Naive thymus-derived CD4-positive, alpha-beta T cell (primary cell): Measurements from ENCODE around the gene SLC22A23. TPM values are rescaled to one million over a fixed set of nuclear protein-coding genes. Genes with fewer than 3 reads are reported as not detected.
A peak's percentile ranks its signal among the peaks of the same experiment; 100 is the strongest.

Experiments used
- ATAC-seq: fragments of 150-1000 bp; cut with Tn5 transposase; 2 replicates; pipeline ENCODE4 v1.10.0; 2021; ENCODE audit warnings: mild to moderate bottlenecking, moderate library complexity
- CTCF ChIA-PET: fragments of 350-600 bp; sonication (Branson Sonifier 250); formaldehyde crosslinking; loops from one replicate; lab custom pipeline; 2021; ENCODE audit warnings: antibody characterized with exemption; lab: Charles Lee
- POLR2A ChIA-PET: fragments of 350-600 bp; sonication (Branson Sonifier 250); formaldehyde crosslinking; loops from one replicate; lab custom pipeline; 2021; ENCODE audit warnings: antibody characterized with exemption, inconsistent platforms; lab: Charles Lee
- DNase-seq, 9 donors: peaks; one replicate each; pipeline versions ENCODE4 v3.0.0 to v3.0.0-alpha.2; 2020 to 2022; ENCODE audit warnings: mixed read lengths in 1 of 9
- H3K27ac ChIP-seq: one replicate; pipeline ENCODE4 v1.7.0; 2013; ENCODE audit warnings: mild to moderate bottlenecking, low read depth, low read length, moderate library complexity
- H3K27me3 ChIP-seq, 2 donors: one replicate each; pipeline ENCODE4 v1.7.0; 2013; ENCODE audit warnings: low read length in 2 of 2, mild to moderate bottlenecking in 2 of 2, moderate library complexity in 2 of 2; ENCODE audit not compliant: control insufficient read depth in 2 of 2, insufficient read depth in 2 of 2
- H3K36me3 ChIP-seq, 3 experiments: 1 replicate in 2 of 3; 2 replicates in 1 of 3; pipeline ENCODE4 v1.7.0; 2013; ENCODE audit warnings: low read length in 3 of 3, mild to moderate bottlenecking in 3 of 3, moderate library complexity in 1 of 3; ENCODE audit not compliant: insufficient read depth in 3 of 3, control insufficient read depth in 2 of 3
- H3K4me1 ChIP-seq, 2 donors: one replicate each; pipeline ENCODE4 v1.7.0; 2013; ENCODE audit warnings: low read length in 2 of 2, mild to moderate bottlenecking in 2 of 2, moderate library complexity in 1 of 2; ENCODE audit not compliant: control insufficient read depth in 2 of 2, insufficient read depth in 2 of 2
- H3K4me3 ChIP-seq: 2 replicates; pipeline ENCODE4 v1.7.0; 2013; ENCODE audit warnings: mild to moderate bottlenecking, low read length
- H3K9me3 ChIP-seq, 3 experiments: 1 replicate in 2 of 3; 2 replicates in 1 of 3; pipeline ENCODE4 v1.7.0; 2013; ENCODE audit warnings: low read length in 3 of 3; ENCODE audit not compliant: control insufficient read depth in 2 of 3
- H3K27ac Mint-ChIP-seq, 9 donors: one replicate each; pipeline ENCODE4 v1.8.0; 2020 to 2022; ENCODE audit warnings: mixed read lengths in 9 of 9, mild to moderate bottlenecking in 8 of 9, moderate library complexity in 5 of 9, inconsistent platforms in 2 of 9
- H3K27me3 Mint-ChIP-seq, 5 donors: one replicate each; pipeline ENCODE4 v1.8.0; 2021 to 2022; ENCODE audit warnings: mixed read lengths in 5 of 5, mild to moderate bottlenecking in 1 of 5
- H3K36me3 Mint-ChIP-seq, 5 donors: one replicate each; pipeline ENCODE4 v1.8.0; 2020 to 2022; ENCODE audit warnings: mixed read lengths in 5 of 5, mild to moderate bottlenecking in 3 of 5, inconsistent platforms in 1 of 5
- H3K4me1 Mint-ChIP-seq, 7 donors: one replicate each; pipeline ENCODE4 v1.8.0; 2020 to 2022; ENCODE audit warnings: mixed read lengths in 7 of 7, mild to moderate bottlenecking in 3 of 7, inconsistent platforms in 1 of 7
- H3K4me3 Mint-ChIP-seq, 10 donors: one replicate each; pipeline ENCODE4 v1.8.0; 2020 to 2022; ENCODE audit warnings: mild to moderate bottlenecking in 10 of 10, mixed read lengths in 10 of 10, moderate library complexity in 6 of 10, inconsistent platforms in 2 of 10
- H3K9me3 Mint-ChIP-seq, 11 donors: one replicate each; pipeline ENCODE4 v1.8.0; 2020 to 2022; ENCODE audit warnings: mixed read lengths in 11 of 11, mild to moderate bottlenecking in 4 of 11, inconsistent platforms in 1 of 11, moderate library complexity in 1 of 11
- intact Hi-C, 2 donors: fragments of 100-400 bp; cut with micrococcal nuclease; formaldehyde crosslinking; loops; one replicate each; pipeline ENCODE4 v1.15.1; 2023
- polyA plus RNA-seq, 2 donors: library from polyadenylated mRNA; unstranded; fragments of 300-500 nt; fragmentation: Illumina TruSeq; gene quantifications; one replicate each; pipeline ENCODE4 v1.2.3, GENCODE V29; 2021
- total RNA-seq, 6 experiments: library from RNA in 5 of 6; stranded (reverse) in 5 of 6; gene quantifications; 1 replicate in 5 of 6; 2 replicates in 1 of 6; pipeline ENCODE4 v1.2.3 and lab custom pipeline; 2021 to 2026

The SLC22A23 gene
- total and polyA plus RNA-seq, 7 experiments from 2014 or later = 1.1 to 23.8 (median 13.6) TPM

DNA sequence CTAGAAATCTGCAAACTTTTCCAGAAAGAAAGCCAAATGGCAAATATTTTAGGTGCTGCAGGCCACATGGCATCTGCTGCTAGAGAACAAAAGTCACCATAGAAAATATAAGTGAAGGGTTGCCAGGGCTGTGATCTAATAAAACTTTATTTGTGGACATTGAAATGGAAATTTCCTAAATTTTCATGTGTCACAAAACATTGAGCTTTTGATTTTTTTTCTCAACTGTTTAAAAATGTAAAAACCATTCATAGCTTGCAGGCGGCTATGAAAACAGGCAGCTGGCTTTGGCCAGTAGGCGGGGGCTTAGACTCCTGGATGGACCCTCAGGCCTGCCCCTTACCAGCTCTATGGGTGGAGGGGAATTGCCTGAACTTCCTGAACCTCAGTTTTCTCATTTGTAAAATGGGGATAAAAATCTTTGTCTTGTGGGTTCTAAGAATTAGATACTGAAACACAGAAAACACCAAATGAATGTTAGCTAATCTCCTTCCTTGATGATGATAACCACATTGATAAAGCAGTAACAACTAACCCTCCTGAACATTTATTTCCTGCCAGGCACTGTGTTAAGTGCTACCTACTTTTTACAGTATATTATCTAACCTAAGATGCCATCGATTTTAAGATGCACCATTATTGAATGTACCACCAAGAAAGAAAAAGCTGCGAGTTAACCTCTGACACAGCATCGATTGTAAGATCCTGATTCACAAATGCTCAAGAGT is 85.5 kb downstream of the SLC22A23 start:
- peaks cover 0 to 2% (median 0%) of the 10 kb centered on the region in 5 donors for H3K27me3 Mint-ChIP-seq
- intact Hi-C loops = loop anchor here in 1 of 2 donors (1.0 to 5.0 kb wide), 4 partner anchors 15 to 93 kb away; no protein-coding TSS in a partner anchor
- DNase-seq = no peak
- peak overlapping the region in 8 of 9 donors; percentile 83 to 98 (median 93) for H3K27ac Mint-ChIP-seq
- H3K27me3 ChIP-seq = no peaks in the 10 kb centered on the region
- no peak for ATAC-seq
- peaks cover 6 to 22% of the 10 kb centered on the region in 2 donors for H3K4me1 ChIP-seq
- H3K9me3 Mint-ChIP-seq = no peaks in the 10 kb centered on the region
- CTCF ChIA-PET = no interaction called here
- peaks cover 0 to 8% (median 0%) of the 10 kb centered on the region in 5 donors for H3K36me3 Mint-ChIP-seq
- POLR2A ChIA-PET = interaction anchor here (1.1 to 1.4 kb wide), 2 partner anchors 10 to 17 kb away, joined by 3 to 5 read pairs; no protein-coding TSS in a partner anchor
- peak overlapping the region in 7 of 10 donors; percentile 1 to 73 (median 54) for H3K4me3 Mint-ChIP-seq
- H3K36me3 ChIP-seq = no peaks in the 10 kb centered on the region
- no peaks in the 10 kb centered on the region for H3K9me3 ChIP-seq
- H3K4me1 Mint-ChIP-seq = peaks cover 5 to 57% (median 47%) of the 10 kb centered on the region in 7 donors
- peak overlapping the region; percentile 64 for H3K27ac ChIP-seq
- H3K4me3 ChIP-seq = no peak overlapping the region

DNA sequence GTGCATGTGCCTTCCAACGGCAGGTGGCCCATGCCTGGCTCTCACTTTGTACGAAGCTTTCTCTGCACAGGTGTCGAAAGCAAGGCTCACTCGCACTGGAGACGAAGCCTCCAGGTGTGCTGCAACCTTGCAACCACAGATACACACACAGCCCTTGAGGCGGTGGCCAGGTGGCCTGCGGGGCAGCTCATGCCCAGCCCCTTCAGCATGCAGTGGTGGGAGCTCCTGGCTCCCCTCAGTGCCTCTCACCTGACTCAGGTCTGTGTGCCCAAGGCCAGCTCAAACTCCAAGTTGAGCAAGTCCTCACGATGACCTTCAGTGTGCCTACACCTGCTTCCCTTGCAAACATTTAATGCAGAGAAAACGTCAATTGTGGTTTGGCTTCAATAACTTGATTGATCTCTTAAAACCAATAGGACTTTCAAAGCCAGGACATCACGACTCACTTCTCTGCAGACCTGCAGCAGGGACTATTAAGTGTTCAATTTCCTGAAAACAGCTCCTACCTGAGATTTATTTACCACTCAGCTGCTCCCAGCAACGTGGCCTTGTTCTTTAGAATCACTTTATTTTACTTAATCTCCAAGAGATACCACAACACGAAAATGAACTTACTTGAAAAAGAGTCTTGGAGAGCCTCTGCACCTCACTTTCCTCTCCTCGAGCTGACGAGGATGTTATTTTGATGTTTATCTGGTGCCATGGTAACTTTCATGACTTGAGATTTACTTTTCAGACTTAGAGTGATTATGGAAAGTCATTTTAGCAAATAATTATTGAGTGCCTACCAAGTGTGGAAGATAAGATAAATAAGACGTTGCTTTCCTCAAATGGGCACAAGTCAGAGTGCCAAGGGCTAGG is 86.3 kb downstream of the SLC22A23 start:
- Mint-ChIP-seq H3K27ac (peak overlapping the region in 8 of 9 donors; percentile 83 to 98 (median 93)), H3K4me3 (peak overlapping the region in 8 of 10 donors; percentile 28 to 73 (median 57)), H3K36me3 (peaks cover 0 to 8% (median 0%) of the 10 kb centered on the region in 5 donors), H3K9me3 (no peaks in the 10 kb centered on the region), H3K4me1 (peaks cover 5 to 52% (median 42%) of the 10 kb centered on the region in 7 donors), H3K27me3 (peaks cover 0 to 2% (median 0%) of the 10 kb centered on the region in 5 donors)
- Histone ChIP-seq H3K4me1 (peaks cover 6 to 22% of the 10 kb centered on the region in 2 donors), H3K9me3 (no peaks in the 10 kb centered on the region), H3K4me3 (no peak overlapping the region), H3K36me3 (no peaks in the 10 kb centered on the region), H3K27me3 (no peaks in the 10 kb centered on the region), H3K27ac (peak overlapping the region; percentile 64)
- intact Hi-C loops = loop anchor here in 1 of 2 donors (1.0 to 5.0 kb wide), 4 partner anchors 14 to 92 kb away; no protein-coding TSS in a partner anchor
- ChIA-PET POLR2A (interaction anchor here (1.1 to 1.4 kb wide), 3 partner anchors 9 to 18 kb away, joined by 3 to 5 read pairs (median 3); no protein-coding TSS in a partner anchor), CTCF (no interaction called here)
- ATAC-seq (peak; percentile 80), DNase-seq (peak in 8 of 9 donors; percentile 12 to 82 (median 68))

DNA sequence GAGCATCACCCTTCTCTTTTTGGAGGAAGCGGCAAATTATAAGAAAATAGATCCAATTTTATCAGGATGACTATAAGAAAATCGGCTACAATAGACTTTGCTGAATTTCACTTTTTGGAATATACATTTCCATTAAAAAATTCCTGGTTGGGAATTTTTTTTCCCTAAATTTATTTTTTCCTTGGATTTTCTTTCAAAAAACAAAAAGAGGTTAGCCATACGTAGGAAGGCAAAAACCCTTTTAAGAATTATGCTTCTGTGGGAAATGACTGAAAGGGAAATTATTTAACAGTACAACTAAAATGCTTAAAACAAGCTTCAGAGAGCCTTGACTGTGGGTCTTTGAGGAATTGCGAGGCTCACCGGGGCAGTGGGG is 86.9 kb downstream of the SLC22A23 start:
- H3K9me3 ChIP-seq = no peaks in the 10 kb centered on the region
- Mint-ChIP-seq H3K36me3 (peaks cover 0 to 8% (median 0%) of the 10 kb centered on the region in 5 donors), H3K9me3 (no peaks in the 10 kb centered on the region), H3K4me3 (peak overlapping the region in 4 of 10 donors; percentile 49 to 62 (median 57)), H3K27ac (peak overlapping the region in 7 of 9 donors; percentile 83 to 98 (median 94)), H3K4me1 (peaks cover 5 to 46% (median 42%) of the 10 kb centered on the region in 7 donors), H3K27me3 (peaks cover 0 to 2% (median 0%) of the 10 kb centered on the region in 5 donors)
- H3K4me1 ChIP-seq = peaks cover 6 to 22% of the 10 kb centered on the region in 2 donors
- intact Hi-C loops = loop anchor here in 1 of 2 donors (2.0 to 5.0 kb wide), 2 partner anchors 53 to 91 kb away; no protein-coding TSS in a partner anchor
- CTCF ChIA-PET = no interaction called here
- POLR2A ChIA-PET = interaction anchor here (1.1 kb wide), 1 partner anchor 13 kb away, joined by 3 read pairs; no protein-coding TSS in a partner anchor
- no peaks in the 10 kb centered on the region for H3K27me3 ChIP-seq
- DNase-seq (no peak), ATAC-seq (no peak)
- no peaks in the 10 kb centered on the region for H3K36me3 ChIP-seq
- H3K4me3 ChIP-seq = no peak overlapping the region
- peak overlapping the region; percentile 64 for H3K27ac ChIP-seq

DNA sequence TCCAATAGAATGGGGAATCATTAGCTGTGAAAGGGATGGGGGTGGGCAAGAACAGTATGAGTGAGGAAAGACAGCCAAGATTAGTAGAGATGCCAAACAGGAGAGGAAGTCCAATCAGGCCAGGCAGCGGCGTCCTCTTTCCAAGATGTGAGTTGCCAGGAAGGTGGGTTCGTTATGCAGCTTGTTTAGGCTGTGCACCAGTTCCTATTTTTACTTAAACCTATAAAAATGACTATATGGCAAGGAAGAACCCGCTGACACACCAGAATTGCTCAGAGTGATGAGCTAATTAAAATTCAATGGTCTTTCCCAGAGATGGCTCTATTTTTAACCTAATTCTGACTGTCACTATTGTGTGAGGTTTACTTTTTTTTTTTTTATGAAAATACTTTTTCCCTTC is 88.2 kb downstream of the SLC22A23 start:
- intact Hi-C loops = no loop called here
- Histone ChIP-seq H3K9me3 (no peaks in the 10 kb centered on the region), H3K27ac (no peak overlapping the region), H3K4me3 (no peak overlapping the region), H3K36me3 (no peaks in the 10 kb centered on the region), H3K4me1 (peaks cover 6 to 22% of the 10 kb centered on the region in 2 donors), H3K27me3 (no peaks in the 10 kb centered on the region)
- no peaks in the 10 kb centered on the region for H3K9me3 Mint-ChIP-seq
- H3K36me3 Mint-ChIP-seq = peaks cover 0 to 13% (median 0%) of the 10 kb centered on the region in 5 donors
- no peak overlapping the region for H3K4me3 Mint-ChIP-seq
- DNase-seq (no peak), ATAC-seq (no peak)
- ChIA-PET POLR2A (interaction anchor here (0.6 kb wide), 1 partner anchor 11 kb away, joined by 3 read pairs; no protein-coding TSS in a partner anchor), CTCF (no interaction called here)
- peak overlapping the region in 3 of 9 donors; percentile 22 to 56 (median 45) for H3K27ac Mint-ChIP-seq
- peaks cover 0 to 2% (median 0%) of the 10 kb centered on the region in 5 donors for H3K27me3 Mint-ChIP-seq
- H3K4me1 Mint-ChIP-seq = peaks cover 5 to 43% (median 30%) of the 10 kb centered on the region in 7 donors

- CTCF ChIA-PET = no interaction called here
Observed at GRCh38 chr6:3367630-3368029, 89.2 kb downstream of the SLC22A23 start.

More at GRCh38 chr6:3367630-3368029, 89.2 kb downstream of the SLC22A23 start:
- intact Hi-C loops = no loop called here
- Histone ChIP-seq H3K9me3 (no peaks in the 10 kb centered on the region), H3K4me3 (no peak overlapping the region), H3K4me1 (peaks cover 6 to 22% of the 10 kb centered on the region in 2 donors), H3K27ac (no peak overlapping the region), H3K36me3 (no peaks in the 10 kb centered on the region), H3K27me3 (no peaks in the 10 kb centered on the region)
- Mint-ChIP-seq H3K9me3 (no peaks in the 10 kb centered on the region), H3K4me1 (peaks cover 5 to 35% (median 25%) of the 10 kb centered on the region in 7 donors), H3K4me3 (no peak overlapping the region), H3K36me3 (peaks cover 0 to 13% (median 0%) of the 10 kb centered on the region in 5 donors), H3K27me3 (peaks cover 0 to 2% (median 0%) of the 10 kb centered on the region in 5 donors), H3K27ac (peak overlapping the region in 1 of 9 donors; percentile 3)
- no peak for ATAC-seq
- POLR2A ChIA-PET = no interaction called here
- DNase-seq = no peak
